WTC11 (cell line): ENCODE results near the gene OTC.

Experiments used
- ATF2 ChIP-seq: sonication (generic); formaldehyde crosslinking; IDR thresholded peaks from 2 replicates; pipeline ENCODE4 v1.8.1; 2022; ENCODE audit warnings: low read depth, missing genetic modification reagents, borderline replicate concordance
- CBFB ChIP-seq: sonication (generic); formaldehyde crosslinking; IDR thresholded peaks from 2 replicates; pipeline ENCODE4 v1.8.1; 2022; ENCODE audit warnings: mild to moderate bottlenecking, low read depth, missing genetic modification reagents
- CREB1 ChIP-seq: sonication (generic); formaldehyde crosslinking; IDR thresholded peaks from 2 replicates; pipeline ENCODE4 v1.8.0; 2023; ENCODE audit warnings: mild to moderate bottlenecking, missing genetic modification reagents
- CREM ChIP-seq: sonication (generic); formaldehyde crosslinking; IDR thresholded peaks from 2 replicates; pipeline ENCODE4 v1.8.1; 2022; ENCODE audit warnings: mild to moderate bottlenecking, missing genetic modification reagents, moderate library complexity
- ESRRA ChIP-seq: sonication (generic); formaldehyde crosslinking; IDR thresholded peaks from 2 replicates; pipeline ENCODE4 v1.8.1; 2022; ENCODE audit warnings: mild to moderate bottlenecking, missing genetic modification reagents, borderline replicate concordance
- HMGXB4 ChIP-seq: sonication (generic); formaldehyde crosslinking; IDR thresholded peaks from 2 replicates; pipeline ENCODE4 v1.8.1; 2023; ENCODE audit warnings: mild to moderate bottlenecking, moderate library complexity, missing genetic modification reagents
- RELA ChIP-seq: sonication (generic); formaldehyde crosslinking; IDR thresholded peaks from 2 replicates; pipeline ENCODE4 v1.8.1; 2022; ENCODE audit warnings: missing genetic modification reagents, mild to moderate bottlenecking, borderline replicate concordance
- SP1 ChIP-seq: sonication (generic); formaldehyde crosslinking; conservative IDR thresholded peaks from 2 replicates; pipeline ENCODE4 v1.8.1; 2022; ENCODE audit warnings: missing genetic modification reagents
- ZBTB43 ChIP-seq: sonication (generic); formaldehyde crosslinking; IDR thresholded peaks from 2 replicates; pipeline ENCODE4 v1.8.1; 2023; ENCODE audit warnings: mild to moderate bottlenecking, missing genetic modification reagents
- ZNF232 ChIP-seq: sonication (generic); formaldehyde crosslinking; IDR thresholded peaks from 2 replicates; pipeline ENCODE4 v1.8.0; 2022; ENCODE audit warnings: mild to moderate bottlenecking, missing genetic modification reagents
- TF ChIP-seq, protein P1 (sequence below): sonication (generic); formaldehyde crosslinking; conservative IDR thresholded peaks from 2 replicates; pipeline ENCODE4 v1.8.1; 2022; ENCODE audit warnings: mild to moderate bottlenecking, missing genetic modification reagents
- TF ChIP-seq, protein P2 (sequence below): fragments of 200-600 bp; IDR thresholded peaks from 2 replicates; pipeline ENCODE4 v1.8.0; 2022; ENCODE audit warnings: antibody characterized with exemption

GRCh38 chrX:38409289-38409688, 56.9 kb downstream of the OTC start:
- TF ChIP-seq, protein P1, sequence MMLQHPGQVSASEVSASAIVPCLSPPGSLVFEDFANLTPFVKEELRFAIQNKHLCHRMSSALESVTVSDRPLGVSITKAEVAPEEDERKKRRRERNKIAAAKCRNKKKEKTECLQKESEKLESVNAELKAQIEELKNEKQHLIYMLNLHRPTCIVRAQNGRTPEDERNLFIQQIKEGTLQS (CRISPR knock-in tag): no peak
- TF ChIP-seq ESRRA: no peak
- TF ChIP-seq CREB1 (CRISPR knock-in tag): no peak
- no peak for TF ChIP-seq CBFB (CRISPR knock-in tag)
- TF ChIP-seq, protein P2, sequence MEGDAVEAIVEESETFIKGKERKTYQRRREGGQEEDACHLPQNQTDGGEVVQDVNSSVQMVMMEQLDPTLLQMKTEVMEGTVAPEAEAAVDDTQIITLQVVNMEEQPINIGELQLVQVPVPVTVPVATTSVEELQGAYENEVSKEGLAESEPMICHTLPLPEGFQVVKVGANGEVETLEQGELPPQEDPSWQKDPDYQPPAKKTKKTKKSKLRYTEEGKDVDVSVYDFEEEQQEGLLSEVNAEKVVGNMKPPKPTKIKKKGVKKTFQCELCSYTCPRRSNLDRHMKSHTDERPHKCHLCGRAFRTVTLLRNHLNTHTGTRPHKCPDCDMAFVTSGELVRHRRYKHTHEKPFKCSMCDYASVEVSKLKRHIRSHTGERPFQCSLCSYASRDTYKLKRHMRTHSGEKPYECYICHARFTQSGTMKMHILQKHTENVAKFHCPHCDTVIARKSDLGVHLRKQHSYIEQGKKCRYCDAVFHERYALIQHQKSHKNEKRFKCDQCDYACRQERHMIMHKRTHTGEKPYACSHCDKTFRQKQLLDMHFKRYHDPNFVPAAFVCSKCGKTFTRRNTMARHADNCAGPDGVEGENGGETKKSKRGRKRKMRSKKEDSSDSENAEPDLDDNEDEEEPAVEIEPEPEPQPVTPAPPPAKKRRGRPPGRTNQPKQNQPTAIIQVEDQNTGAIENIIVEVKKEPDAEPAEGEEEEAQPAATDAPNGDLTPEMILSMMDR: no peak
- TF ChIP-seq ZNF232: no peak
- no peak for TF ChIP-seq SP1 (CRISPR knock-in tag)
- TF ChIP-seq CREM (CRISPR knock-in tag): no peak
- no peak for TF ChIP-seq RELA
- no peak for TF ChIP-seq ZBTB43 (CRISPR knock-in tag)
- no peak for TF ChIP-seq ATF2 (CRISPR knock-in tag)
- no peak for TF ChIP-seq HMGXB4 (CRISPR knock-in tag)
